HepG2 (cell line): Measurements from ENCODE around the gene EGFL8. TPM values are rescaled to one million over a fixed set of nuclear protein-coding genes. Genes with fewer than 3 reads are reported as not detected.

Source experiments
- AHR ChIP-seq: IDR thresholded peaks from 2 replicates; pipeline ENCODE4 v1.6.1; 2018; ENCODE audit warnings: missing genetic modification reagents, missing compliant biosample characterization
- ARHGAP35 ChIP-seq: sonication (generic); formaldehyde crosslinking; IDR thresholded peaks from 2 replicates; pipeline ENCODE4 v1.9.0; 2022; ENCODE audit warnings: mild to moderate bottlenecking, inconsistent platforms, moderate library complexity, missing genetic modification reagents, borderline replicate concordance
- HDAC2 ChIP-seq: sonication (generic); formaldehyde crosslinking; IDR thresholded peaks from 2 replicates; pipeline ENCODE4 v1.4.0; 2020; ENCODE audit warnings: missing genetic modification reagents
- HOXA5 ChIP-seq: sonication (generic); formaldehyde crosslinking; IDR thresholded peaks from 2 replicates; pipeline ENCODE4 v1.4.0; 2020; ENCODE audit warnings: missing genetic modification reagents
- JUN ChIP-seq: sonication (generic); formaldehyde crosslinking; IDR thresholded peaks from 2 replicates; pipeline ENCODE4 v1.4.0; 2020; ENCODE audit warnings: mild to moderate bottlenecking, missing genetic modification reagents
- KLF12 ChIP-seq: sonication (generic); formaldehyde crosslinking; IDR thresholded peaks from 2 replicates; pipeline ENCODE4 v1.4.0; 2020; ENCODE audit warnings: missing genetic modification reagents, borderline replicate concordance
- KLF6 ChIP-seq: IDR thresholded peaks from 2 replicates; pipeline ENCODE4 v1.8.0; 2016; ENCODE audit warnings: missing biosample characterization, missing genetic modification reagents
- MED8 ChIP-seq: sonication (generic); formaldehyde crosslinking; IDR thresholded peaks from 2 replicates; pipeline ENCODE4 v1.8.1; 2023; ENCODE audit warnings: mild to moderate bottlenecking, missing genetic modification reagents; ENCODE audit not compliant: insufficient replicate concordance
- MIER2 ChIP-seq: IDR thresholded peaks from 2 replicates; pipeline ENCODE4 v1.6.1; 2016; ENCODE audit warnings: missing biosample characterization, missing genetic modification reagents
- NR1H2 ChIP-seq: sonication (generic); formaldehyde crosslinking; IDR thresholded peaks from 2 replicates; pipeline ENCODE4 v1.8.1; 2022; ENCODE audit warnings: low read depth, missing genetic modification reagents, borderline replicate concordance
- PCBP2 ChIP-seq: fragments of 200-400 bp; formaldehyde crosslinking; optimal IDR thresholded peaks from 2 replicates; pipeline ENCODE3; 2018; ENCODE audit warnings: low read length, low read depth; ENCODE audit not compliant: poor library complexity, severe bottlenecking
- RELA ChIP-seq: sonication (generic); formaldehyde crosslinking; IDR thresholded peaks from 2 replicates; pipeline ENCODE4 v1.4.0; 2020; ENCODE audit warnings: missing genetic modification reagents
- RXRA ChIP-seq: sonication (generic); formaldehyde crosslinking; IDR thresholded peaks from 2 replicates; pipeline ENCODE4 v1.5.1; 2020; ENCODE audit warnings: missing genetic modification reagents
- ZFP82 ChIP-seq: sonication (generic); formaldehyde crosslinking; IDR thresholded peaks from 2 replicates; pipeline ENCODE4 v1.5.1; 2020; ENCODE audit warnings: mild to moderate bottlenecking, missing genetic modification reagents, borderline replicate concordance
- ZNF230 ChIP-seq: sonication (generic); formaldehyde crosslinking; IDR thresholded peaks from 2 replicates; pipeline ENCODE4 v1.4.0; 2020; ENCODE audit warnings: mild to moderate bottlenecking, missing genetic modification reagents
- ZNF343 ChIP-seq: sonication (generic); formaldehyde crosslinking; IDR thresholded peaks from 2 replicates; pipeline ENCODE4 v1.4.0; 2020; ENCODE audit warnings: mild to moderate bottlenecking, missing genetic modification reagents
- ZNF550 ChIP-seq: sonication (generic); formaldehyde crosslinking; IDR thresholded peaks from 2 replicates; pipeline ENCODE4 v1.4.0; 2020; ENCODE audit warnings: mild to moderate bottlenecking, missing genetic modification reagents, borderline replicate concordance
- ZNF563 ChIP-seq: sonication (generic); formaldehyde crosslinking; IDR thresholded peaks from 2 replicates; pipeline ENCODE4 v1.8.0; 2022; ENCODE audit warnings: mild to moderate bottlenecking, moderate library complexity, missing genetic modification reagents
- ZNF589 ChIP-seq: sonication (generic); formaldehyde crosslinking; conservative IDR thresholded peaks from 2 replicates; pipeline ENCODE4 v1.8.0; 2022; ENCODE audit warnings: mild to moderate bottlenecking, moderate library complexity, missing genetic modification reagents
- ZSCAN9 ChIP-seq: IDR thresholded peaks from 2 replicates; pipeline ENCODE4 v1.6.1; 2016; ENCODE audit warnings: borderline replicate concordance
- polyA plus RNA-seq, 8 experiments: library from polyadenylated mRNA; depleted of rRNA in 3 of 8; stranded (reverse) in 7 of 8; unstranded in 1 of 8; fragments of >200 nt; fragmentation: Illumina TruSeq in 4 of 8; extraction: Trizol in 4 of 8; gene quantifications; 2 replicates each; pipeline versions ENCODE4 v1.2.1 to v1.2.3, GENCODE V29; 2011 to 2016; ENCODE audit warnings: low read depth in 4 of 8, missing spikeins in 1 of 8, mixed read lengths in 1 of 8; ENCODE audit not compliant: insufficient read depth in 1 of 8
- total RNA-seq, 5 experiments: library from RNA; depleted of rRNA; stranded (reverse); fragments of >200 nt; fragmentation: Illumina TruSeq; extraction: Trizol; gene quantifications; 2 replicates each; pipeline ENCODE4 v1.2.3, GENCODE V29; 2016; ENCODE audit warnings: low read depth in 1 of 5
- TF ChIP-seq, protein P1 (sequence below): sonication (generic); formaldehyde crosslinking; IDR thresholded peaks from 2 replicates; pipeline ENCODE4 v1.5.0; 2020; ENCODE audit warnings: mild to moderate bottlenecking, missing genetic modification reagents, borderline replicate concordance
- TF ChIP-seq, protein P2 (sequence below): sonication (generic); formaldehyde crosslinking; IDR thresholded peaks from 2 replicates; pipeline ENCODE4 v1.4.0; 2020; ENCODE audit warnings: mild to moderate bottlenecking, missing genetic modification reagents
- TF ChIP-seq, protein P3 (sequence below): sonication (generic); formaldehyde crosslinking; IDR thresholded peaks from 2 replicates; pipeline ENCODE4 v1.5.0; 2020; ENCODE audit warnings: mild to moderate bottlenecking, low read depth, missing genetic modification reagents, borderline replicate concordance

Gene EGFL8
- total and polyA plus RNA-seq, 2 of the 13 experiments (the other 11 are each of a cell fraction or from before 2014, with no cell fraction given) = 10.0 to 11.5 TPM

GRCh38 chr6:32177183-32177787 is 12.9 kb downstream of the EGFL8 start (continued):
- TF ChIP-seq, protein P1, sequence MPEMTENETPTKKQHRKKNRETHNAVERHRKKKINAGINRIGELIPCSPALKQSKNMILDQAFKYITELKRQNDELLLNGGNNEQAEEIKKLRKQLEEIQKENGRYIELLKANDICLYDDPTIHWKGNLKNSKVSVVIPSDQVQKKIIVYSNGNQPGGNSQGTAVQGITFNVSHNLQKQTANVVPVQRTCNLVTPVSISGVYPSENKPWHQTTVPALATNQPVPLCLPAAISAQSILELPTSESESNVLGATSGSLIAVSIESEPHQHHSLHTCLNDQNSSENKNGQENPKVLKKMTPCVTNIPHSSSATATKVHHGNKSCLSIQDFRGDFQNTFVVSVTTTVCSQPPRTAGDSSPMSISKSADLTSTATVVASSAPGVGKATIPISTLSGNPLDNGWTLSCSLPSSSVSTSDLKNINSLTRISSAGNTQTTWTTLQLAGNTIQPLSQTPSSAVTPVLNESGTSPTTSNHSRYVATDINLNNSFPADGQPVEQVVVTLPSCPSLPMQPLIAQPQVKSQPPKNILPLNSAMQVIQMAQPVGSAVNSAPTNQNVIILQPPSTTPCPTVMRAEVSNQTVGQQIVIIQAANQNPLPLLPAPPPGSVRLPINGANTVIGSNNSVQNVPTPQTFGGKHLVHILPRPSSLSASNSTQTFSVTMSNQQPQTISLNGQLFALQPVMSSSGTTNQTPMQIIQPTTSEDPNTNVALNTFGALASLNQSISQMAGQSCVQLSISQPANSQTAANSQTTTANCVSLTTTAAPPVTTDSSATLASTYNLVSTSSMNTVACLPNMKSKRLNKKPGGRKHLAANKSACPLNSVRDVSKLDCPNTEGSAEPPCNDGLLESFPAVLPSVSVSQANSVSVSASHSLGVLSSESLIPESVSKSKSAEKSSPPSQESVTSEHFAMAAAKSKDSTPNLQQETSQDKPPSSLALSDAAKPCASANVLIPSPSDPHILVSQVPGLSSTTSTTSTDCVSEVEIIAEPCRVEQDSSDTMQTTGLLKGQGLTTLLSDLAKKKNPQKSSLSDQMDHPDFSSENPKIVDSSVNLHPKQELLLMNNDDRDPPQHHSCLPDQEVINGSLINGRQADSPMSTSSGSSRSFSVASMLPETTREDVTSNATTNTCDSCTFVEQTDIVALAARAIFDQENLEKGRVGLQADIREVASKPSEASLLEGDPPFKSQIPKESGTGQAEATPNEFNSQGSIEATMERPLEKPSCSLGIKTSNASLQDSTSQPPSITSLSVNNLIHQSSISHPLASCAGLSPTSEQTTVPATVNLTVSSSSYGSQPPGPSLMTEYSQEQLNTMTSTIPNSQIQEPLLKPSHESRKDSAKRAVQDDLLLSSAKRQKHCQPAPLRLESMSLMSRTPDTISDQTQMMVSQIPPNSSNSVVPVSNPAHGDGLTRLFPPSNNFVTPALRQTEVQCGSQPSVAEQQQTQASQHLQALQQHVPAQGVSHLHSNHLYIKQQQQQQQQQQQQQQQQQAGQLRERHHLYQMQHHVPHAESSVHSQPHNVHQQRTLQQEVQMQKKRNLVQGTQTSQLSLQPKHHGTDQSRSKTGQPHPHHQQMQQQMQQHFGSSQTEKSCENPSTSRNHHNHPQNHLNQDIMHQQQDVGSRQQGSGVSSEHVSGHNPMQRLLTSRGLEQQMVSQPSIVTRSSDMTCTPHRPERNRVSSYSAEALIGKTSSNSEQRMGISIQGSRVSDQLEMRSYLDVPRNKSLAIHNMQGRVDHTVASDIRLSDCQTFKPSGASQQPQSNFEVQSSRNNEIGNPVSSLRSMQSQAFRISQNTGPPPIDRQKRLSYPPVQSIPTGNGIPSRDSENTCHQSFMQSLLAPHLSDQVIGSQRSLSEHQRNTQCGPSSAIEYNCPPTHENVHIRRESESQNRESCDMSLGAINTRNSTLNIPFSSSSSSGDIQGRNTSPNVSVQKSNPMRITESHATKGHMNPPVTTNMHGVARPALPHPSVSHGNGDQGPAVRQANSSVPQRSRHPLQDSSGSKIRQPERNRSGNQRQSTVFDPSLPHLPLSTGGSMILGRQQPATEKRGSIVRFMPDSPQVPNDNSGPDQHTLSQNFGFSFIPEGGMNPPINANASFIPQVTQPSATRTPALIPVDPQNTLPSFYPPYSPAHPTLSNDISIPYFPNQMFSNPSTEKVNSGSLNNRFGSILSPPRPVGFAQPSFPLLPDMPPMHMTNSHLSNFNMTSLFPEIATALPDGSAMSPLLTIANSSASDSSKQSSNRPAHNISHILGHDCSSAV (CRISPR knock-in tag) = 0 out of 2 replicates have a peak, but pooled peaks have one; percentile 63
- TF ChIP-seq AHR (no peak), ARHGAP35 (CRISPR knock-in tag) (0 out of 2 replicates have a peak, but pooled peaks have one; percentile 54), ZNF563 (CRISPR knock-in tag) (peak; percentile 63), HDAC2 (CRISPR knock-in tag) (no peak), ZNF589 (CRISPR knock-in tag) (no peak), RELA (peak; percentile 52; the same call in 1 of the 2 replicates), RXRA (CRISPR knock-in tag) (peak; percentile 55; the same call in 1 of the 2 replicates), ZNF343 (CRISPR knock-in tag) (no peak), MIER2 (no peak), ZSCAN9 (0 out of 2 replicates have a peak, but pooled peaks have one; percentile 30), ZFP82 (CRISPR knock-in tag) (no peak), NR1H2 (CRISPR knock-in tag) (no peak), KLF12 (CRISPR knock-in tag) (no peak), MED8 (CRISPR knock-in tag) (no peak), KLF6 (CRISPR knock-in tag) (no peak; the same call in 1 of the 2 replicates), ZNF550 (CRISPR knock-in tag) (no peak), ZNF230 (CRISPR knock-in tag) (no peak), JUN (CRISPR knock-in tag) (peak; percentile 26), HOXA5 (CRISPR knock-in tag) (no peak), PCBP2 (no peak)
- TF ChIP-seq, protein P2, sequence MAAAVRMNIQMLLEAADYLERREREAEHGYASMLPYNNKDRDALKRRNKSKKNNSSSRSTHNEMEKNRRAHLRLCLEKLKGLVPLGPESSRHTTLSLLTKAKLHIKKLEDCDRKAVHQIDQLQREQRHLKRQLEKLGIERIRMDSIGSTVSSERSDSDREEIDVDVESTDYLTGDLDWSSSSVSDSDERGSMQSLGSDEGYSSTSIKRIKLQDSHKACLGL (CRISPR knock-in tag) = no peak
- TF ChIP-seq, protein P3, sequence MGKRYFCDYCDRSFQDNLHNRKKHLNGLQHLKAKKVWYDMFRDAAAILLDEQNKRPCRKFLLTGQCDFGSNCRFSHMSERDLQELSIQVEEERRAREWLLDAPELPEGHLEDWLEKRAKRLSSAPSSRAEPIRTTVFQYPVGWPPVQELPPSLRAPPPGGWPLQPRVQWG (CRISPR knock-in tag) = no peak
